ENCODE results near the gene STYXL1.

DNA sequence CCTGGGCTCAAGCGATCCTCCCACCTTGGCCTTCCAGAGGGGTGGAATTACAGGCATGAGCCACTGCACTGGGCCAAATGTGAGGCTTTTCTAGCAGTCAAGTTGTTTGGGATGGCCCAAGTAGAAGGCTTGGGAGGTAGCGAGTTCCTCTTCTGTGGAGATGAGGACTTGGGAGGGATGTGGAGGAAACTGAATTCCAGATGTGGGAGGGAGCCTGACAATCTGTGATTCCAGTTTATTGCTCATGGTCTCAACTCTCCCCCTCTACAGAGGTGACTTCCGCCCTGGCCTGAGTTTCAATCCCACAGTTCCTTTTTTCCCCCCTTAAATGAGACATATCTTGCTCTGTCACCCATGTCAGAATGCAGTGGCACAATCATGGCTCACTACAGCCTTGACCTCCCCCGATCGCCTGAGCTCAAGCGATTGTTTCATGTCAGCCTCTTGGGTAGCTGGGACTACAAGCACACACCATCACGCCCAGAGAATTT is 3.4 kb downstream of the STYXL1 start:
- TF ChIP-seq, protein P1, sequence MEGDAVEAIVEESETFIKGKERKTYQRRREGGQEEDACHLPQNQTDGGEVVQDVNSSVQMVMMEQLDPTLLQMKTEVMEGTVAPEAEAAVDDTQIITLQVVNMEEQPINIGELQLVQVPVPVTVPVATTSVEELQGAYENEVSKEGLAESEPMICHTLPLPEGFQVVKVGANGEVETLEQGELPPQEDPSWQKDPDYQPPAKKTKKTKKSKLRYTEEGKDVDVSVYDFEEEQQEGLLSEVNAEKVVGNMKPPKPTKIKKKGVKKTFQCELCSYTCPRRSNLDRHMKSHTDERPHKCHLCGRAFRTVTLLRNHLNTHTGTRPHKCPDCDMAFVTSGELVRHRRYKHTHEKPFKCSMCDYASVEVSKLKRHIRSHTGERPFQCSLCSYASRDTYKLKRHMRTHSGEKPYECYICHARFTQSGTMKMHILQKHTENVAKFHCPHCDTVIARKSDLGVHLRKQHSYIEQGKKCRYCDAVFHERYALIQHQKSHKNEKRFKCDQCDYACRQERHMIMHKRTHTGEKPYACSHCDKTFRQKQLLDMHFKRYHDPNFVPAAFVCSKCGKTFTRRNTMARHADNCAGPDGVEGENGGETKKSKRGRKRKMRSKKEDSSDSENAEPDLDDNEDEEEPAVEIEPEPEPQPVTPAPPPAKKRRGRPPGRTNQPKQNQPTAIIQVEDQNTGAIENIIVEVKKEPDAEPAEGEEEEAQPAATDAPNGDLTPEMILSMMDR (IDR thresholded peaks at IDR 0.05), result no peak
- no peak for TF ChIP-seq POLR2AphosphoS5 (IDR thresholded peaks at IDR 0.05)
- TF ChIP-seq POLR2A (IDR thresholded peaks at IDR 0.05), result no peak

Data from sigmoid colon (tissue), 4 donors.